ENCODE measurements around the gene SAA2. TPM values are rescaled to one million over a fixed set of nuclear protein-coding genes. Genes with fewer than 3 reads are reported as not detected.

SAA2 gene
- total RNA-seq, 4 donors from 2014 or later: 6.6 TPM; not detected in 3

DNA sequence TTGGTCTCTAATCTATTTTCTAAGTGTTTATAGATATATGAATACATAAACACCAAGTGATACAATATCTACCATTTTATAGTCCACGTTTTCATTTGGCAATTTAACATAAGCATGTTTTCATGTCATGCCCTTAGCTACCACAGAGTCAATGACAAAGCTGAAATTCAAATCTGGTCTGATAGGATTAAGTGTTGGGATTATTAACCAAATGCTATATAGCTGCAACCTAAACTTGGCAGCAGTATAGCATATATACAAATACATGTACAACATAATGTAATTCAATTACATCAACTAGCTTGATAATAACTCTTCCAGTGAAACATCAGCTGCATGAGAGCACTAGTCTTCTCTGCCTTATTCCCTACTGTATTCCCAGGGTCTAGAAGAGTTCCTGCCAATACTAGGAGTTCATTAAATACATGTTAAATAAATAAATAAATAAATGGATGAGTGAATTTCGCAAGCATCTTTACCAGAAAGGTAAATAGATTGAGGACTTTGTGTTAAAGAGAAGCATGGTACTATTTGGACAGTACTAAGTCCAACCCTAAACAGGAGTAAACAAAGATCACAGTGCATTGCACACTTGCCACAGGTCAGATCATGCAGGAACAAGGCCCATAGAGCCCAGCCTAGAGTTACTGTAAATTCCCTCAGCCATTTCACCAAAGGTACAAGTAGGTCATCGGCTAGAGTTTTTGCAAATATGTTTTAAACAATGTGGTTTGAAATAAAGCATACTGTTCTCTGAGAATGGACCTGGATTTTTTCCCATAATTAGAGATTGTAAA, 24.7 kb downstream of the SAA2 start:
- Histone ChIP-seq H3K9me3 (no peaks in the 10 kb centered on the region), H3K4me3 (replicated peaks in 1 of 3) (no peak overlapping the region), H3K4me1 (no peaks in the 10 kb centered on the region), H3K36me3 (no peaks in the 10 kb centered on the region), H3K27me3 (no peaks in the 10 kb centered on the region), H3K27ac (no peak overlapping the region)
- DNase-seq: no peak
- WGBS, 2 donors: 50 to 64% methylated on average over 3 of the region's 3 CpGs
- intact Hi-C loops (cut with DNase I): no loop called here
- TF ChIP-seq, protein P1, sequence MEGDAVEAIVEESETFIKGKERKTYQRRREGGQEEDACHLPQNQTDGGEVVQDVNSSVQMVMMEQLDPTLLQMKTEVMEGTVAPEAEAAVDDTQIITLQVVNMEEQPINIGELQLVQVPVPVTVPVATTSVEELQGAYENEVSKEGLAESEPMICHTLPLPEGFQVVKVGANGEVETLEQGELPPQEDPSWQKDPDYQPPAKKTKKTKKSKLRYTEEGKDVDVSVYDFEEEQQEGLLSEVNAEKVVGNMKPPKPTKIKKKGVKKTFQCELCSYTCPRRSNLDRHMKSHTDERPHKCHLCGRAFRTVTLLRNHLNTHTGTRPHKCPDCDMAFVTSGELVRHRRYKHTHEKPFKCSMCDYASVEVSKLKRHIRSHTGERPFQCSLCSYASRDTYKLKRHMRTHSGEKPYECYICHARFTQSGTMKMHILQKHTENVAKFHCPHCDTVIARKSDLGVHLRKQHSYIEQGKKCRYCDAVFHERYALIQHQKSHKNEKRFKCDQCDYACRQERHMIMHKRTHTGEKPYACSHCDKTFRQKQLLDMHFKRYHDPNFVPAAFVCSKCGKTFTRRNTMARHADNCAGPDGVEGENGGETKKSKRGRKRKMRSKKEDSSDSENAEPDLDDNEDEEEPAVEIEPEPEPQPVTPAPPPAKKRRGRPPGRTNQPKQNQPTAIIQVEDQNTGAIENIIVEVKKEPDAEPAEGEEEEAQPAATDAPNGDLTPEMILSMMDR (IDR thresholded peaks at IDR 0.05): no peak
- no peak for TF ChIP-seq POLR2A (IDR thresholded peaks at IDR 0.05)

DNA sequence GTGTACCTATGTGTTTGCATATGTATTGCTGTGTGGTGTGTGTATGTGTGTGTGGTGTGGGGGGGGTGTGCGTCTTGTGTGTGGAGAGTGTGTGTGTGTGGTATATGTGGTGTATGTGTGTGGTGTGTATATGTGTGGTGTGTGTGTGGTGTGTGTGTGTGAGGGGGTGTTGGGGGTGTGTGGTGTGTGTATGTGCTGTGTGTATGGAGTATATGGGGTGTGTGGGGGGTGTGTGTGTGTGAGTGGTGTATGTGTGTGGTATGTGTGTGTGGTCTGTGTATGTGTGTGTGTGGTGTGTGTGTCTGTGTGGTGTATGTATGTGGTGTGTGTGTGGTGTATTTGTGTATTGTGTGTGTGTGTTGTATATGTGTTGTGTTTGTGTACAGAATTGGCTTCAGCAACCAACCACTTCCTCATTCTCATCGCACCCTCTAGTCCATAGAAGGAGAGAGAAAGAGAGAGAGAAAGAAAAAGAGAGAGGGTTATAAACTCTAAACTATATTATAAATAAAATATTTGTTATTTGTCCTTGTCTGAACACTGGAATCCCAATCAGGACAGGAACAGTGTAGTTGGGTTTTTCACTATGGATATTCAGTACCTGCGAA, 25.6 kb downstream of the SAA2 start:
- Histone ChIP-seq H3K9me3 (no peaks in the 10 kb centered on the region), H3K27ac (no peak overlapping the region), H3K4me3 (replicated peaks in 1 of 3) (no peak overlapping the region), H3K36me3 (no peaks in the 10 kb centered on the region), H3K4me1 (no peaks in the 10 kb centered on the region), H3K27me3 (no peaks in the 10 kb centered on the region)
- WGBS, 2 donors: 90 to 95% methylated on average over 3 of the region's 3 CpGs
- no peak for DNase-seq
- intact Hi-C loops (cut with DNase I): no loop called here
- TF ChIP-seq, protein P1 (IDR thresholded peaks at IDR 0.05): no peak
- no peak for TF ChIP-seq POLR2A (IDR thresholded peaks at IDR 0.05)

DNA sequence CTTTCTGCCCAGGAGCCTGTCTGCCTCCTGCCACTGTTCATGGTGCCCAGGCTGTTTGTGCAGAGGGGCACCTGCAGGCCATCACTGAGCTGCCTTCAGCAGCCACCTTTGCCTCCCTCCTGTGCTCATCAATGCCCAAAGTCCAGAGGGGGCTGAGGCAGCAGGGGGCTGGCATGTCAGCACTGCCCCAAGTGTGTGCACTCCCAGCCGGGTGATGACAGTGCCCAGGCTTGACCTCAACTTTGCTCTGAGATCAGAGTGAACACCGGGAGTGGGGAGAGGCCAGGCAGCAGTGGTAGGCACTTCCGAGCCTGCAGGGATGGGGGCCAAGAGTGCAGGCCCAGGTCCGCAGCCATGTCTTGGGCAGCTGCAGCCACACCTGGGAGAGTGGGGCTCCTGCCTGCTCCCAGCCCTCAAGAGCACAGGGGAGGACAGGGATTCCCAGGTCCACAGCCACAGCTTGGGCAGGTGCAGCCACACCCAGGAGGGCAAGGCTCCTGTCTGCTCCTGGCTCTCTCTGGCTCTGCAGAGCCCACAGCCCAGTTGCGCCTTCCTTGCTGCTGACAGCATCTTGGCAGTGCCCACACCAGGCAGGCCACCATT, 27.1 kb downstream of the SAA2 start:
- H3K36me3 ChIP-seq: no peaks in the 10 kb centered on the region
- DNase-seq: no peak
- no peak overlapping the region for H3K27ac ChIP-seq
- no peaks in the 10 kb centered on the region for H3K9me3 ChIP-seq
- intact Hi-C loops (cut with DNase I): no loop called here
- TF ChIP-seq, protein P1 (IDR thresholded peaks at IDR 0.05): no peak
- TF ChIP-seq POLR2A (IDR thresholded peaks at IDR 0.05): no peak
- no peaks in the 10 kb centered on the region for H3K27me3 ChIP-seq
- H3K4me3 ChIP-seq (replicated peaks in 1 of 3): no peak overlapping the region
- no peaks in the 10 kb centered on the region for H3K4me1 ChIP-seq
- 83 to 93% methylated on average over 1 to 5 of the region's 5 CpGs for WGBS, 2 donors

DNA sequence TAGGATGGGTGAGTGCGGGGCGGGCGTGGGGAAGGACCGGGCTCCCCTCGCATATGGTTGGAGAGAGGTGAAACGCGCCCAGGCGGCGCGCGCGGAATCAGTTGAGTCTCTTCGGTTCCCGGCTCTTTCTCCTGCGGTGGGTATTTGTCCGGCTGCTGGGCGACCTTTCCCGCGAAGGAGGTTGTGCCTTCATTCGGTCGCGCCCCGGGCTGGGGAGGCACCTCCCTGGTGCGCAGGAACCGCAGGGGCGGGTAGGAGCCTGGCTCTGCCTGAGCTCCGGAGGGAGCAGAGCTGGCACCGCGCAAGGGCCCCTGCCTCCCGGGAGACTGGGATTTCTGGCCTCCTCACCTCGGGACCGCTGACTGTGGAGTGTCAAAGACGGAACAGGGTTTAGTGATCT, 39.4 kb downstream of the SAA2 start:
- no peak for TF ChIP-seq POLR2A (IDR thresholded peaks at IDR 0.05)
- TF ChIP-seq, protein P1 (IDR thresholded peaks at IDR 0.05): no peak
- 24 to 25% methylated on average over 24 to 29 of the region's 33 CpGs for WGBS, 2 donors
- Histone ChIP-seq H3K27me3 (no peaks in the 10 kb centered on the region), H3K4me1 (no peaks in the 10 kb centered on the region), H3K4me3 (replicated peaks in 1 of 3) (no peak overlapping the region), H3K27ac (no peak overlapping the region), H3K9me3 (no peaks in the 10 kb centered on the region), H3K36me3 (no peaks in the 10 kb centered on the region)
- intact Hi-C loops (cut with DNase I): no loop called here
- DNase-seq: no peak

DNA sequence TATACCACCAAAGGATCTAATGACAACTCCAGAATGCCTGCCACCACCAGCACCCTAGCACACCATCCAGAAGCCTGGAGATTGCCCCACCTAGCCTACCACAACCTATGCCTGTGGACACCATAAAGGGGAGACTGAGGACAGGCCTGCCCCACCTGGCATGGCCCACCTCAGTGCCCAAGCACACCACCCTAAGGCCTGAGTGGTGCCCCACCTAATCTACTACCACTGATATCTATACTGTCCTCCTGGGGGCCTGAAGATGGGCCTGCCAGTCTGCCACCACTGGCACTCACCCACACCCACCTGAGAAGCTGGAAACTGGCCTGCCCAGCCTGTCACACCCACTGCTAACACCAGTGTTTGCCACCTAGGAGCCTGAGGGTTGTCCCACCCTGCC, 43.7 kb downstream of the SAA2 start:
- no peak for TF ChIP-seq POLR2A (IDR thresholded peaks at IDR 0.05)
- TF ChIP-seq, protein P1 (IDR thresholded peaks at IDR 0.05): no peak
- Histone ChIP-seq H3K36me3 (no peaks in the 10 kb centered on the region), H3K4me3 (replicated peaks in 1 of 3) (no peak overlapping the region), H3K4me1 (no peaks in the 10 kb centered on the region), H3K27ac (no peak overlapping the region), H3K9me3 (no peaks in the 10 kb centered on the region), H3K27me3 (no peaks in the 10 kb centered on the region)
- DNase-seq: no peak
- intact Hi-C loops (cut with DNase I): no loop called here

All from thyroid gland (tissue), 4 donors.